HG03135 (cell line): ENCODE data around the gene LMNTD1.
"Not testable (repeated sequence)": the region's sequence is repeated elsewhere in the genome, so short reads cannot be mapped to it uniquely, and the experiment has no call there.

Experiments
- ATAC-seq: cut with Tn5 transposase; IDR thresholded peaks from one replicate; pipeline ENCODE4 v1.9.1; 2021; ENCODE audit warnings: mild to moderate bottlenecking, moderate library complexity; ENCODE audit not compliant: unreplicated experiment

The LMNTD1 gene

GRCh38 chr12:25433581-25434325, 119.3 kb downstream of the LMNTD1 start:
- no peak for ATAC-seq

- no peak for ATAC-seq
Measured at GRCh38 chr12:25433024-25433423, 120.1 kb downstream of the LMNTD1 start.

DNA sequence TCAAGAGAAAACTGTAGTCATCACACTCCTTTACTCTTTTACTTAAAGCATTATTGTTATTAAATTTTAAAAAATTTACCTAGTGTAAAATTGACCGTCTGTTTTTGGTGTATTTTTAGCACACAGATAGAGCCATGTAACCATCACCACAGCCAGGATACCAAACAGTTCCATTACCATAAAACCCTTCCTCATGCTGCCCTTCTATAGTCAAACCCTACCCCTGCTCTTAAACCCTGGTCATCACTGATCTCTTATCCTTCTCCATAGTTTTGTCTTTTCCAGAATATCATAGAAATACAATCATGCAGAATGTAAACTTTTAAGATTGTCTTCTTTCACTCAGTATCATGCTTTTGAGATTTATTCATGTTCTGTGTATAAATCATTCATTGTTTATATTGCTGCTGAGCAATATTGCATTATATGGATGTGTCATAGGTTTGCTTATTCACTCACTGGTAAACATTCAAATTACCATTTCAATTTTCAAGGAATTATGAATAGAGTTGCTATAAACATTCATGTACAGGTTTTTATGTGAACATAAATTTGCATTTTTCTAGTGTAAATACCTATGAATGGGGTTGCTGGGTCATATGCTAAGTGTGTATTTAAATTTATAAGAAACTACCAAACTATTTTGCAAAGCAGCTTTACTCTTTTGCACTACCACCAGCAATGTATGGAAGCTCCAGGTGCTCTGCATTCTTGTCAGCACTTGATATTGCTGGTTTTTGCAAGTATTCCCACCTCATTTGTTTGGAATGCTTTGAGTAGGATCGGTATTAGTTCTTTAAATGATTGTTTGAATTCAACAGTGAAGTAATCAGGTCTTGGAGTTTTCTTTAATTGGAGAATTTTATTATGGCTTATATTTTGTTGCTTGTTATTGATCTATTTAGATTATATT, 125.5 kb downstream of the LMNTD1 start:
- ATAC-seq: no peak

DNA sequence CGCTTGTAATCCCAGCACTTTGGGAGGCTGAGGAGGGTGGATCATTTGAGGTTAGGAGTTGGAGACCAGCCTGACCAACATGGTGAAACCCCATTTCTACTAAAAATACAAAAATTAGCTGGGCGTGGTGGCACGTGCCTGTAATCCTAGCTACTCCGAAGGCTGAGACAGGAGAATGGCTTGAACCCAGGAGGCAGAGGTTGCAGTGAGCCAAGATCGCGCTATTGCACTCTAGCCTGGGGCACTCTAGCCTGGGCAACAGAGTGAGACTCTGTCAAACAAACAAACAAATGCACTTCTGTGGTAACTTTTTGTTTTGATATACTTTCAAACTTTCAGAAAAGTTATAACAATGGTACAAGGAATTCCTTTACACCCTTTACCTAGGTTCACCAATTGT, 126.3 kb downstream of the LMNTD1 start:
- ATAC-seq: not testable (repeated sequence)
